ENCODE measurements around the gene IQSEC1.

IQSEC1 gene

GRCh38 chr3:13107661-13108060 is 34.4 kb upstream of the IQSEC1 start:
- no peak for DNase-seq (ENCODE audit: low spot score)

DNA sequence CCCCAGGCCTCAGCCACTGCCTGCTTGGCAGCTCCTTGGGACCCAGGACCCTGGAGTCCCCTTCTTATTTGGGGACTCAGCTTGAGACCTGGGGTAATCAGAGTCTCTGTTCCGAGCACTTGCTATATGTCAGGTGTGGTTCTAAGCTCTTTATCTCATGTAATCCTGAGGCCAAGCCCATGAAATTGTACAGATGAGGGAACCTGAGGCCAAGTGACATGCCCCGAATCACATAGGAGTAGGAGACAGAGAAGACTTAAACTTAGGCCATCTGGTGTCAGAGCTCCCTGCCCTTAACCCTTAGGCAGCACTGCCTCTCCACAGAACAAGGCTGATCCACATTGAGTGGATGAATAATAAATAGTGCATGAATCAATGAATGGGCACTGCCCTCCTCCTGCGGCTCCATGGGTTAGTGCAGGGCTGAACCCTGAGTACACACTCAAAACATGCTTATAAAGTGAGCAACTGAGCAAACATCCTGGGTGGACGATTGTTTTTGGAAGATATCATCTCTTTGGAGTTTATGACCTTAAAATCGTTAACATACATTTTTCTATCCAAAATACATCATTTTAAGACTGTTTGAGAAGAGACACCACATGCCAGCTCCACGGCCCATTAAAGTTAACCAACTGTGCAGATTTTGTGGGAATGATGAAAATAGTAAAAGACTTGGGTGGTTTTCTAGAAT is 33.2 kb upstream of the IQSEC1 start:
- no peak for DNase-seq (ENCODE audit: low spot score)

GRCh38 chr3:13105896-13106250 is 32.6 kb upstream of the IQSEC1 start:
- DNase-seq (ENCODE audit: low spot score): no peak

- no peak for DNase-seq (ENCODE audit: low spot score)
Measured at GRCh38 chr3:13105181-13105895, 32.1 kb upstream of the IQSEC1 start.

DNA sequence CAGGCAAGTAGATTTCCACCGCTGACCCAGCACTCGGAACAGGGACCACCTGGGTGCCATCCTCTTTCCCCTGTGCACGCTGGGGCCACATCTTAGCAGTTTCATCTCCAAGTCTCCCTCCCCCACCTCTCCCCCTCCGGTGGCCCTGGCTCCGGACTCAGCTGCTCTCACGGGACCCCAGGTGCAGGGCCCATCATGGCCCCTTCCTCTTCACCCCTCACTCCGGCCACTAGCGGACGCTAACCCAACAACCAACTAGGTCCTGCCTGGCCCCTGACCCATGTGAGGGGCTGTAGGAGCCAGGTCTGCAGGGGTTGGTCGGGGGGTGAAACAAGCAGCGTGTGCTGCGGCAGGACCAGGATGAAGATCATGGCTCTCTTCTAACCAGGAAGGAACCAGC is 31.3 kb upstream of the IQSEC1 start:
- no peak for DNase-seq (ENCODE audit: low spot score)

DNA sequence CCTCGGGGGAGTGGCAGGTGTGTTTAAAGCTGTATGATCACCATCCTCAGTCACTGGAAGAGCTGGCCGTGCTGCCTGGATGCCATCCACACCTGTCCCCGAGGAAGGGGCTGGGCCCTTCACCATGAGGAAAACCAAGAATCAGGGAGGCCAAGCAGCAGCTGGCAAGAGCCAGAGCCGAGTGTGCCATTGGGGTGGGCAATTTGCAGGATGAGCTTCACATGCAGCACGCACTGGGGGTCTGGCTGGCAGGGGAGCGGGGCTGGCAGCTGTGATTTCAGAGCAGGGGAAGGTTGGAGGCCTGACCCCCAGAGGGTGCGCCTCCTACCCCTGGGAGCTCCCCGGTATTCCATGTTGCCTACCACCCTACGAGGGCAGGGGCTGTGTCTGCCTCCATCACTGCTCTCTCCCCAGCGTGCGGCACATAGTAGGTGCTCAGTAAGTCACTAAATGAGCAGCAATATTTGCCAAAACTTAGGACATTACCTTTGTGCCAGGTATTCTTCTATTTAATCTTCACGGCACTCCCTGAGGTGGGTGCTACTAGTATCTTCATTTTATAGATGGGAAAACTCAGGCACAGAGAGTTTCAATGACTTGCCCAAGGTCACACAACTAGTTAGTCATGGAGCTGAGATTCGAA is 30.3 kb upstream of the IQSEC1 start:
- no peak for DNase-seq (ENCODE audit: low spot score)

GRCh38 chr3:13102386-13103345 is 29.4 kb upstream of the IQSEC1 start:
- DNase-seq (ENCODE audit: low spot score): no peak

GRCh38 chr3:13099707-13100106 is 26.5 kb upstream of the IQSEC1 start:
- no peak for DNase-seq (ENCODE audit: low spot score)

DNA sequence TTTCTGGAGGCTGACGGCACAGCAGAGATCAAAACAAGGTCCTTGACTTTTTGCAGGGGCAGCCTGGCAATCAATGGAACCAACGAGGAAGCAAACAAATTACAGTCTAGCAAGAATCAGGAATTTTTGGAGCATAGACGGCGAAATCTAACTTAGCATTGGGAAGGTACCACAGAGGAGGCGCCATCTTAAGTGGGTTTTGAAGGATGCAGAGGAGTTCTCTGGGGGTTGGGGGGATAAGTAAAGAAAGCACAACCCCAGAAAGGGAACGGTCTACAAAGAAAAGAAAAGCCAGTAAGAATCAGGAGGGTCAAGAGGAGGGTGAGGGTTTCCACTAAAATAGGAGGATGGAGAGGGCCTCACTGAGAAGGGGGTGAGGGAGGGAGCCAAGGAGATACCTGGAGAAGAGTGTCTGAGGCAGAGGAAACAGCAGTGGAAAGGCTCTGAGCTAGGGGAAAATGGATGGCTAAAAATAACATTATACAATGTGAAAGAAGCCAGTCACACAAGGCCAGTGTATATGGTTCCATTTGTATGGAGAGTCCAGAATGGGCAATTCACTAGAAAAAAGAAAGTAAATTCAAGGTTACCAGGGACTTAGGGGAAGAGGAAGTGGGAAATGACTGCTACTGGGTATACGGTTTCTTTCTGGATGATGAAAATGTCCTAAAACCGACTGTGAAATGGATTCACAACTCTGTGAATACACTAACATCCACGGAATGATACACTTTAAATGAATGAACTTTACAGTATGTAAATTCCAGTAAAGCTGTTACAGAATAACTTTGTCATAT is 25.2 kb upstream of the IQSEC1 start:
- no peak for DNase-seq (ENCODE audit: low spot score)

GRCh38 chr3:13096356-13096755 is 23.1 kb upstream of the IQSEC1 start:
- no peak for DNase-seq (ENCODE audit: low spot score)

DNA sequence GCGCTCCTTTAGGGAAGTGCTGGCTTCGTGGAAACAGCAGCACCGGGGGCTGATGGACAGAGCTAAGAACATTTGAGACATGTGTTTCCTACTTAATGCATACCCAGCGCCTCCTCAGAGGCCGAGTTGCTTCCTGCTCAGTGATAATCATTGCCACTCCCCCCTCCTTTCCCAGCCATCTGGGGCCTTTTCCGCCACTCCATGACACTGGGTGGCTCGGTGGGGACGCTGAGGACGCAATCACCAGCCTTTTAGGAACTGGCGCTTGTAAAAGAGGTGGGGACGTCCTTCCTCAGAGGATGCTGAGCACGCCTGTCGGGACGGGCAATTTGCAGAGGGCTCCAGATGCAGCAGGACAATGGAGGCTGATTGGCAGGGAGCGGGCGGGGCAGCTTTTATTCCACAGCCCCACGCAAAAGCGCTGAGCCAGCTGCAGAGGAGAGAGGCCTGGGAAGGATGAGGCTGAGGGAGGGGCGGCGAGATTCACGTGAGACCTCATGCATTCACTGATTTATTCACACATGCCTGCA is 22.2 kb upstream of the IQSEC1 start:
- DNase-seq (ENCODE audit: low spot score): peak; percentile 30

DNA sequence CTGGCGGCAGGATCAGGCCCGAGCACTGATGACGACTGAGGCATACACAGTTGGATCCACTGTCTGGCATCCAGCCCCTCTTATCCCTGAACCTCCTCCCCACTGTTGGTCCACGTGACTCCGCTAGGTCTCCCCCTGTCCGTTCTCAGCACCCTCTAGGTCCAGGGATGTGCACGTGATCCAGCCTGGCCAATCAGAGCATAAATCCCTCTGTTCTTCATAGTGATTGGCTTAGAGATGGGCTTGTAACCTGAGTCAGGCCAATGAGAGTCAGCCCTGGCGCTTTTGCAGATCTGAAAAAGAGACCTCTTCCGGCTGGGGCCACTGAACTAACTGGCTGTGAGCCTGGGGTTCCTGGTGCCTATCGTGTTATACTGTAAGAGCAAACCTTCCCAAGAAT is 20.5 kb upstream of the IQSEC1 start:
- DNase-seq (ENCODE audit: low spot score): no peak

DNA sequence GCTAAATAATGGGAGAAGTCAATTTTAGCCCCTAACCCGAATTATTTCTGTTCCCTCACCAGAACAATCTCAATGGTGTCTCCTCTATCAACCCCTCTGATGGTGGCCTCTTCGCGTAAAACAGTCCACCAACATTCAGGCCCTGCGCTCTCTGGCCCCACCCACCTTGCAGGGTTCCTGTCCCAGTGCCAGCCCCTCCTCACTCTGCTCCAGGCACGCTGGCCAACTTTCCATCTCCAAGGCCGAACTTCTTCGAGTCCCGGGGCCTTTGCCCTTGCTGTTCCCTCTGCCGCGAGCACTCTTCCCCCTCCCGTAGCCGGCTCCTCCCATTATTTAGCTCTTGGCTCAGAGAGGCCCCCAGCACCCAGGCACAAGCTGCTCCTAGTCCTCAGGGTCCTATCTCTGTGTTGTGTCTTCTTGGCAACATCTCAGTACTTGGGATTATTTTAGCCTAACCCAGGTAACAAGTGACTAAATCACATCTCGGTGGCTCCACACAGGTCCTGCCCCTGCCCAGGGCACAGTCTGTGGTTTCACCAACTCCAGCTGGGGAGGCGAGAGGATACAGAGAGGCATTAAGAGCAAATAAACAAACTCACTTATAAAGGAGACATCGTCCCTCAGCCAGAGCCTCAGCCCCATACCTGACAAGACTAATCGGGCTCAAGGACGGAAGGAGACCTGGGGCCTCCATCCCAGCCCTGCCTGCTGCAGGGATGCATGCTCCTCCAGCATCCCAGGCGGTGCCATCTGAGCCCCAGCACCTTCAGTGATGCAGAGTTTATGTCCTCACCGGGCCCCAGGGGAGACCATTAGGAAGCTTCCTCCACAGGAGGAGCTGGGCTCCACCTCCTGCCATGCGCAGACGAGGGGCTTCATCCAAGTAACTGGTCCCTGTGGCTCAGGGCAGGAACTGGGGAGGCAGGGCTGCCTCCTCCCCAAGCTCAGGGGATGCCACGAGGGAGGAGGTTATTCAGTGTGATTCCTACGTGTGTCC is 19.7 kb upstream of the IQSEC1 start:
- peak; percentile 62 for DNase-seq (ENCODE audit: low spot score)

DNA sequence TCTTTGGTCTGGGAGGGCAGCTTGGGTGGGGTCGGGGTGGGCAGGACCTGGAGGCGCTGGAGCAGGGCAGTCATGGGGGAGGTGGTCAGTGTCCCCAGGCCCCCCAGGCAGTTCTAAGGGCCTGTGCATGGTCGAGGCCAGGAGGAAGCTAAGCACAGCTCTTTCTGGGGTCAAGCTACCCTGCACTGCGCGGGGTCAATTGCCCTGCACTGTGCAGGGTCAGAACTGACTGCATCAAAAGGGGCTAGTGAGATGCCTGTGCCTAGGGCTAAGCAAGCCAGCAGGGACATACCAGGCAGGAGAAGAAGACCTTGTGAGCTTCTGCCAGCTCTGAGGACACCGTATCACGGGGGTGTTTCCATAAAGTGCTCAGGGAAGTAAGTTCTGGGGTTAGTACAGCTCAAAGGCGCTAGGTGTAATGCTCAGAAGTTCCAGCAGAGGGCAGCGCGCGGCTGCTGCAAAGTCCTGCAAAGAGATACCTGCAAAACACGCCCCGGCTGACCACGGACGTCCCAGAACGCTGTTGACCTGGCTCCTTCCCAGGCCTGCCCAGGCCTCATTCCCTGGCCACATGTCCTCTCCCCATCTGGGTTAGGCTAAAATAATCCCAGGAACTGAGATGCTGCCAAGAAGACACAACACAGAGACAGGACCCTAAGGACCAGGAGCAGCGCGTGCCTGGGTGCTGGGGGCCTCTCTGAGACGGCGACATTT is 18.8 kb upstream of the IQSEC1 start:
- DNase-seq (ENCODE audit: low spot score): peak; percentile 88

GRCh38 chr3:13088028-13089006 is 15.1 kb upstream of the IQSEC1 start:
- no peak for DNase-seq (ENCODE audit: low spot score)

- DNase-seq (ENCODE audit: low spot score): no peak
Measured at GRCh38 chr3:13087320-13087990, 14.2 kb upstream of the IQSEC1 start.

DNA sequence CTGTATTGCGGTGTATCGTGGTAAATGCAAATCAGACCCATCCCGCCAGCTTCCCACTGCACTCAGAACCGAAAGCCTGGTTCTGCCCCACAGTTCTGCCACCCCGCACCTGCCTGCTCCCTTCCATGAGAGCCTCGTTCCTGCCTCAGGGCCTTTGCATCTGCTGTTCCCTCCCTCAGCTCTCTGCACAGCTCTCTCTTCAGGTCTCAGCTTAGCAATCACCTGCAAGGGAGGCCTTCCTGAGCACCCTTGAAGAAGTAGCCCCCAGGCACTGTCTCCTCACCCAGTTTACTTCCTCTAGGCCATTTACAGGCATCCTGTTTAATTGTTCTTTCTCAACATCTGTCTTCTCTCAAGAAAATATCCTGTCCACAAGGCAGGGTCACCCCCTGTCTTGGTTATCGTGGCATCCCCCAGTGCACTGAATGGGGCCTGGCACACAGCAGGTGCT is 13.3 kb upstream of the IQSEC1 start:
- no peak for DNase-seq (ENCODE audit: low spot score)
